Measurements from ENCODE around the gene CD38. TPM values are rescaled to one million over a fixed set of nuclear protein-coding genes. Genes with fewer than 3 reads are reported as not detected.
A peak's percentile ranks its signal among the peaks of the same experiment; 100 is the strongest.

Gene CD38
- total and polyA plus RNA-seq, 2 of the 13 experiments (the other 11 are each of a cell fraction or from before 2014, with no cell fraction given) = not detected

DNA sequence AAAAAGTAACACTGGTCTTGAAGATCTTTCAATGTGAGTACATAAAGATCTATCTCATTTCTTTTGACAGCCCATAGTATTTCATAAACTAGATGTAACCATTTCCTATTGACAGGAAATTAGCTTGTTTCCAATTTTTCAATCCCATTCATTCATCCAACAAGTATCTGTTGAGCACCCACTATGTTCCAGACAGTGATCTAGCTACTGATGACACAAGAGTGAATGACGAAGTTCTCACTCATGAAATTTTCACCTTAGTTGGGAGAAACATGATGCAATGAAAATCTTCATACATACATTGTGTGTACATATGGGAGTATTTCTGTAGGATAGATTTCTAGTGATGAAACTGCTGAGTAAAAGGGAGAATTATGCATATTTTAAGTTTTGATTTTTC, 1.7 kb downstream of the CD38 start:
- no peak overlapping the region for H2AFZ ChIP-seq (ENCODE audit: low read length)
- peak overlapping the region; percentile 64; the same call in 1 of the 2 replicates for H3K4me2 ChIP-seq (ENCODE audit: low read depth, low read length)
- no peaks in the 10 kb centered on the region for H3K9me3 ChIP-seq (ENCODE audit: low read length)
- H3K27ac ChIP-seq (ENCODE audit: extremely low read length, insufficient read depth, low read length) = no peak overlapping the region
- DNase-seq (ENCODE audit: low spot score) (no peak), ATAC-seq (no peak), FAIRE-seq (no peak)
- H3K4me3 ChIP-seq (replicated peaks in 1 of 3; ENCODE audit: insufficient read depth in 1 of 3, low read depth in 2 of 3, low read length in 3 of 3) = no peak overlapping the region
- intact Hi-C loops (cut with micrococcal nuclease; ENCODE audit: unreplicated experiment) (no loop called here), in situ Hi-C loops (cut with HindIII; ENCODE audit: extremely low pct_ligation_motif_present, low pct_unique_long_range_greater_than_20kb) (no loop called here)
- no peaks in the 10 kb centered on the region for H3K79me2 ChIP-seq (ENCODE audit: insufficient read depth, low read length)
- WGBS (ENCODE audit: low lambda C conversion rate) = 75% methylated on average over 1 of the region's 1 CpG
- ChIA-PET POLR2A (no interaction called here), CTCF (ENCODE audit: low intra/inter-chr PET ratio, low total read pairs) (no interaction called here)
- peaks cover 4 to 39% of the 10 kb centered on the region in 2 experiments for H3K27me3 ChIP-seq (ENCODE audit: control insufficient read depth in 1 of 2, insufficient read depth in 2 of 2, low read length in 2 of 2)
- no peaks in the 10 kb centered on the region for H3K36me3 ChIP-seq (replicated peaks in 1 of 2; ENCODE audit: control insufficient read depth in 1 of 2, insufficient read depth in 2 of 2, low read length in 2 of 2)
- H3K9ac ChIP-seq (ENCODE audit: insufficient read depth, low read depth, low read length) = no peak overlapping the region
- H3K4me1 ChIP-seq (ENCODE audit: insufficient read depth, low read length) = peaks cover 17% of the 10 kb centered on the region; the same call in 1 of the 2 replicates
- no peak for TF ChIP-seq ZNF230 (CRISPR knock-in tag; IDR thresholded peaks at IDR 0.05)
- TF ChIP-seq ZNF224 (CRISPR knock-in tag; IDR thresholded peaks at IDR 0.05) = no peak
- TF ChIP-seq ZNF496 (CRISPR knock-in tag; IDR thresholded peaks at IDR 0.05; ENCODE audit: insufficient replicate concordance) = no peak
- TF ChIP-seq ZNF333 (CRISPR knock-in tag; IDR thresholded peaks at IDR 0.05; ENCODE audit: borderline replicate concordance) = no peak
- TF ChIP-seq SMARCC2 (IDR thresholded peaks at IDR 0.05) = no peak
- TF ChIP-seq ARNT (IDR thresholded peaks at IDR 0.05) = no peak
- no peak for TF ChIP-seq MXD4 (CRISPR knock-in tag; IDR thresholded peaks at IDR 0.05)
- TF ChIP-seq NR1H2 (CRISPR knock-in tag; IDR thresholded peaks at IDR 0.05; ENCODE audit: borderline replicate concordance, low read depth) = no peak
- TF ChIP-seq GTF3A (CRISPR knock-in tag; conservative IDR thresholded peaks at IDR 0.05) = no peak
- no peak for TF ChIP-seq MATR3 (CRISPR knock-in tag; IDR thresholded peaks at IDR 0.05)
- TF ChIP-seq, protein P1, sequence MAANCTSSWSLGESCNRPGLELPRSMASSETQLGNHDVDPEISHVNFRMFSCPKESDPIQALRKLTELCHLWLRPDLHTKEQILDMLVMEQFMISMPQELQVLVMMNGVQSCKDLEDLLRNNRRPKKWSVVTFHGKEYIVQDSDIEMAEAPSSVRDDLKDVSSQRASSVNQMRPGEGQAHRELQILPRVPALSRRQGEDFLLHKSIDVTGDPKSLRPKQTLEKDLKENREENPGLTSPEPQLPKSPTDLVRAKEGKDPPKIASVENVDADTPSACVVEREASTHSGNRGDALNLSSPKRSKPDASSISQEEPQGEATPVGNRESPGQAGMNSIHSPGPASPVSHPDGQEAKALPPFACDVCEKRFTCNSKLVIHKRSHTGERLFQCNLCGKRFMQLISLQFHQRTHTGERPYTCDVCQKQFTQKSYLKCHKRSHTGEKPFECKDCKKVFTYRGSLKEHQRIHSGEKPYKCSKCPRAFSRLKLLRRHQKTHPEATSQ (CRISPR knock-in tag; IDR thresholded peaks at IDR 0.05; ENCODE audit: borderline replicate concordance) = no peak
- TF ChIP-seq SATB2 (CRISPR knock-in tag; IDR thresholded peaks at IDR 0.05) = no peak
- TF ChIP-seq ELF4 (CRISPR knock-in tag; IDR thresholded peaks at IDR 0.05; ENCODE audit: borderline replicate concordance) = no peak
- no TSS peak for BruUV-seq (replicated peaks)
- no peaks in the 10 kb centered on the region for H4K20me1 ChIP-seq (ENCODE audit: insufficient read depth, low read length)
